WTC11 (cell line): ENCODE measurements around the gene AHRR. TPM values are rescaled to one million over a fixed set of nuclear protein-coding genes. Genes with fewer than 3 reads are reported as not detected.

Experiments
- ATAC-seq: fragments of 200-7000 bp; cut with Tn5 transposase; 2 replicates; pipeline ENCODE4 v1.10.0; 2021; ENCODE audit warnings: mild to moderate bottlenecking, moderate library complexity
- CTCF ChIA-PET: fragments of 300-600 bp; sonication (Branson Sonifier 250); formaldehyde crosslinking; loops from one replicate; lab custom pipeline; 2021; ENCODE audit warnings: antibody characterized with exemption; lab: Charles Lee
- POLR2A ChIA-PET: fragments of 350-600 bp; sonication (Branson Sonifier 250); formaldehyde crosslinking; loops from one replicate; lab custom pipeline; 2021; ENCODE audit warnings: antibody characterized with exemption; lab: Charles Lee
- DNase-seq: peaks from one replicate; pipeline ENCODE4 v3.0.0; 2021; ENCODE audit warnings: low spot score
- H3K27ac Mint-ChIP-seq: 2 replicates; pipeline ENCODE4 v1.8.0; 2021; ENCODE audit warnings: mixed read lengths
- H3K27me3 Mint-ChIP-seq: 2 replicates; pipeline ENCODE4 v1.8.0; 2021; ENCODE audit warnings: low read depth, mild to moderate bottlenecking, moderate library complexity, mixed read lengths
- H3K36me3 Mint-ChIP-seq: 2 replicates; pipeline ENCODE4 v1.8.0; 2021; ENCODE audit warnings: mixed read lengths
- H3K4me1 Mint-ChIP-seq: 2 replicates; pipeline ENCODE4 v1.8.0; 2022; ENCODE audit warnings: mixed read lengths
- H3K4me3 Mint-ChIP-seq: 2 replicates; pipeline ENCODE4 v1.8.0; 2021; ENCODE audit warnings: mild to moderate bottlenecking, moderate library complexity, mixed read lengths
- H3K9me3 Mint-ChIP-seq: 2 replicates; pipeline ENCODE4 v1.8.0; 2021; ENCODE audit warnings: mixed read lengths
- CREB1 ChIP-seq: sonication (generic); formaldehyde crosslinking; IDR thresholded peaks from 2 replicates; pipeline ENCODE4 v1.8.0; 2023; ENCODE audit warnings: mild to moderate bottlenecking, missing genetic modification reagents
- ELF4 ChIP-seq: sonication (generic); formaldehyde crosslinking; IDR thresholded peaks from 2 replicates; pipeline ENCODE4 v1.8.1; 2022; ENCODE audit warnings: low read depth, mild to moderate bottlenecking, moderate library complexity, missing genetic modification reagents
- EMX1 ChIP-seq: fragments of 250-450 bp; sonication (Bioruptor Pico); IDR thresholded peaks from 2 replicates; pipeline ENCODE4 v1.8.0; 2021; ENCODE audit warnings: mild to moderate bottlenecking
- FOXP1 ChIP-seq: sonication (generic); formaldehyde crosslinking; IDR thresholded peaks from 2 replicates; pipeline ENCODE4 v1.8.0; 2022; ENCODE audit warnings: missing genetic modification reagents, mild to moderate bottlenecking, moderate library complexity, borderline replicate concordance
- HMGA2 ChIP-seq: fragments of 250-450 bp; sonication (Bioruptor Pico); IDR thresholded peaks from 2 replicates; pipeline ENCODE4 v1.4.0; 2021; ENCODE audit warnings: mild to moderate bottlenecking, moderate library complexity
- NFATC4 ChIP-seq: fragments of 250-450 bp; sonication (Bioruptor Pico); IDR thresholded peaks from 2 replicates; pipeline ENCODE4 v1.9.0; 2021; ENCODE audit warnings: mild to moderate bottlenecking
- NFE2L1 ChIP-seq: sonication (generic); formaldehyde crosslinking; IDR thresholded peaks from 2 replicates; pipeline ENCODE4 v1.8.1; 2023; ENCODE audit warnings: missing genetic modification reagents
- SMAD3 ChIP-seq: sonication (generic); formaldehyde crosslinking; IDR thresholded peaks from 2 replicates; pipeline ENCODE4 v1.8.0; 2022; ENCODE audit warnings: missing genetic modification reagents, mild to moderate bottlenecking, borderline replicate concordance
- TEAD4 ChIP-seq: sonication (generic); formaldehyde crosslinking; IDR thresholded peaks from 2 replicates; pipeline ENCODE4 v1.8.0; 2022; ENCODE audit warnings: mild to moderate bottlenecking, missing genetic modification reagents
- ZNF121 ChIP-seq: sonication (generic); formaldehyde crosslinking; IDR thresholded peaks from 2 replicates; pipeline ENCODE4 v1.8.0; 2023; ENCODE audit warnings: missing genetic modification reagents
- ZNF219 ChIP-seq: sonication (generic); formaldehyde crosslinking; IDR thresholded peaks from 2 replicates; pipeline ENCODE4 v1.8.0; 2023; ENCODE audit warnings: missing genetic modification reagents, mild to moderate bottlenecking, borderline replicate concordance
- ZNF396 ChIP-seq: fragments of 250-450 bp; sonication (Bioruptor Pico); IDR thresholded peaks from 2 replicates; pipeline ENCODE4 v1.8.0; 2021; ENCODE audit warnings: mild to moderate bottlenecking, moderate library complexity, borderline replicate concordance
- total RNA-seq: library from RNA; stranded (reverse); gene quantifications from 3 replicates; pipeline ENCODE4 v1.2.3, GENCODE V29; 2021
- TF ChIP-seq, protein P1 (sequence below): sonication (generic); formaldehyde crosslinking; IDR thresholded peaks from 2 replicates; pipeline ENCODE4 v1.8.0; 2023; ENCODE audit warnings: missing genetic modification reagents
- TF ChIP-seq, protein P2 (sequence below): sonication (generic); formaldehyde crosslinking; conservative IDR thresholded peaks from 2 replicates; pipeline ENCODE4 v1.8.1; 2022; ENCODE audit warnings: mild to moderate bottlenecking, missing genetic modification reagents
- TF ChIP-seq, protein P3 (sequence below): sonication (generic); formaldehyde crosslinking; IDR thresholded peaks from 2 replicates; pipeline ENCODE4 v1.8.0; 2022; ENCODE audit warnings: missing genetic modification reagents
- TF ChIP-seq, protein P4 (sequence below): fragments of 250-450 bp; sonication (Bioruptor Pico); IDR thresholded peaks from 2 replicates; pipeline ENCODE4 v1.9.0; 2021; ENCODE audit warnings: moderate library complexity, mild to moderate bottlenecking, inconsistent platforms, borderline replicate concordance
- TF ChIP-seq, protein P5 (sequence below): fragments of 250-450 bp; sonication (Bioruptor Pico); IDR thresholded peaks from 2 replicates; pipeline ENCODE4 v1.9.0; 2021; ENCODE audit warnings: mild to moderate bottlenecking, borderline replicate concordance
- TF ChIP-seq, protein P6 (sequence below): sonication (generic); formaldehyde crosslinking; IDR thresholded peaks from 2 replicates; pipeline ENCODE4 v1.8.0; 2023; ENCODE audit warnings: mild to moderate bottlenecking, missing genetic modification reagents

Gene AHRR
- total RNA-seq, 1 experiment from 2014 or later = 4.5 TPM

DNA sequence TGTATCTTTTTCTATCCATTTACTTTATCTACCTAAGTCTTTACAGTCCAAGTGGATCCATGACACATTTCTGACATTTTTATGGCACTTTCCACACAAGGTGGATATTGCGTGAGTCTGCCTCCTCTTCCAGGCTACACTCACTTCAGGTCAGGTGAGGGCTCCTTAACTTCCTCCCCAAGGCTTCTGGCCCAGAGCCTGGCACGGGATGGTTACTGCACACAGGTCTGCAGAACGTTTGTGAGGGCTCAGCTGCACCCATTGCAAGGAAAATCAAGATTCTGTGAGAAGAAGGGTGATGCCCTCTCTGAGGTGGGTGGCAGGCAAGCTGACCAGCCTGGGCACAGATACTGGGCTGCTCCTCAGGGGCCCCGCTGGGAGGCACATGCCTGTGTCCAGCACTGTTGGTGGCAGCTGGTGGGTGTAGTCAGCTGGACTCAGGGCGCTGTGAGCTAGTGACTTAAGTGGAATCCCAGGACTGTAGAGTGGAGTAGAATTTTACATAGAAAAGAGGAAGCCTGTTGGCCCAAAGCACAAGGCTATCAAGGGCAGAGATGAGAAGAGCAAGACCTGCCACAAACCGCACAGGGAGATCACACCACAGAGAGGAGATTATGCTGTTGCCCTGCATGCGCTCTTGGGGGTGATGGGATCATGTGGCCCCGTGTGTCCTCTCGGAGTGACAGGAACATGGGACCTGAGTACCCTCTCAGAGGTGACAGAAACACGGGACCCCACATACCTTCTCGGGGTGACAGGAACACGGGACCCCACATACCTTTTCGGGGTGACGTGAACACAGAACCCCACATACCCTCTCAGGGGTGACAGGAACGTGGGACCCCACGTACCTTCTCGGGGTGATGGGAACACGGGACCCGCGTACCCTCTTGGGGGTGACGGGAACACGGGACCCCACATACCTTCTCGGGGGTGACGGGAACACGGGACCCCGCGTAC lies 21.3 kb downstream of the AHRR start:
- peaks cover 16% of the 10 kb centered on the region for H3K4me1 Mint-ChIP-seq
- ChIA-PET CTCF (interaction anchor here (1.2 to 1.4 kb wide), 2 partner anchors 21 to 72 kb away, joined by 3 to 9 read pairs; partner anchors contain the start of gene AHRR), POLR2A (no interaction called here)
- H3K9me3 Mint-ChIP-seq = no peaks in the 10 kb centered on the region
- H3K4me3 Mint-ChIP-seq = peak overlapping the region; percentile 47
- ATAC-seq = no peak
- H3K36me3 Mint-ChIP-seq = no peaks in the 10 kb centered on the region
- 0 out of 2 replicates have a peak, but pooled peaks have one; percentile 4 for TF ChIP-seq FOXP1 (CRISPR knock-in tag)
- TF ChIP-seq, protein P1, sequence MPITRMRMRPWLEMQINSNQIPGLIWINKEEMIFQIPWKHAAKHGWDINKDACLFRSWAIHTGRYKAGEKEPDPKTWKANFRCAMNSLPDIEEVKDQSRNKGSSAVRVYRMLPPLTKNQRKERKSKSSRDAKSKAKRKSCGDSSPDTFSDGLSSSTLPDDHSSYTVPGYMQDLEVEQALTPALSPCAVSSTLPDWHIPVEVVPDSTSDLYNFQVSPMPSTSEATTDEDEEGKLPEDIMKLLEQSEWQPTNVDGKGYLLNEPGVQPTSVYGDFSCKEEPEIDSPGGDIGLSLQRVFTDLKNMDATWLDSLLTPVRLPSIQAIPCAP (CRISPR knock-in tag) = 0 out of 2 replicates have a peak, but pooled peaks have one; percentile 44
- TF ChIP-seq, protein P2, sequence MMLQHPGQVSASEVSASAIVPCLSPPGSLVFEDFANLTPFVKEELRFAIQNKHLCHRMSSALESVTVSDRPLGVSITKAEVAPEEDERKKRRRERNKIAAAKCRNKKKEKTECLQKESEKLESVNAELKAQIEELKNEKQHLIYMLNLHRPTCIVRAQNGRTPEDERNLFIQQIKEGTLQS (CRISPR knock-in tag) = no peak
- no peak for TF ChIP-seq SMAD3 (CRISPR knock-in tag)
- TF ChIP-seq, protein P3, sequence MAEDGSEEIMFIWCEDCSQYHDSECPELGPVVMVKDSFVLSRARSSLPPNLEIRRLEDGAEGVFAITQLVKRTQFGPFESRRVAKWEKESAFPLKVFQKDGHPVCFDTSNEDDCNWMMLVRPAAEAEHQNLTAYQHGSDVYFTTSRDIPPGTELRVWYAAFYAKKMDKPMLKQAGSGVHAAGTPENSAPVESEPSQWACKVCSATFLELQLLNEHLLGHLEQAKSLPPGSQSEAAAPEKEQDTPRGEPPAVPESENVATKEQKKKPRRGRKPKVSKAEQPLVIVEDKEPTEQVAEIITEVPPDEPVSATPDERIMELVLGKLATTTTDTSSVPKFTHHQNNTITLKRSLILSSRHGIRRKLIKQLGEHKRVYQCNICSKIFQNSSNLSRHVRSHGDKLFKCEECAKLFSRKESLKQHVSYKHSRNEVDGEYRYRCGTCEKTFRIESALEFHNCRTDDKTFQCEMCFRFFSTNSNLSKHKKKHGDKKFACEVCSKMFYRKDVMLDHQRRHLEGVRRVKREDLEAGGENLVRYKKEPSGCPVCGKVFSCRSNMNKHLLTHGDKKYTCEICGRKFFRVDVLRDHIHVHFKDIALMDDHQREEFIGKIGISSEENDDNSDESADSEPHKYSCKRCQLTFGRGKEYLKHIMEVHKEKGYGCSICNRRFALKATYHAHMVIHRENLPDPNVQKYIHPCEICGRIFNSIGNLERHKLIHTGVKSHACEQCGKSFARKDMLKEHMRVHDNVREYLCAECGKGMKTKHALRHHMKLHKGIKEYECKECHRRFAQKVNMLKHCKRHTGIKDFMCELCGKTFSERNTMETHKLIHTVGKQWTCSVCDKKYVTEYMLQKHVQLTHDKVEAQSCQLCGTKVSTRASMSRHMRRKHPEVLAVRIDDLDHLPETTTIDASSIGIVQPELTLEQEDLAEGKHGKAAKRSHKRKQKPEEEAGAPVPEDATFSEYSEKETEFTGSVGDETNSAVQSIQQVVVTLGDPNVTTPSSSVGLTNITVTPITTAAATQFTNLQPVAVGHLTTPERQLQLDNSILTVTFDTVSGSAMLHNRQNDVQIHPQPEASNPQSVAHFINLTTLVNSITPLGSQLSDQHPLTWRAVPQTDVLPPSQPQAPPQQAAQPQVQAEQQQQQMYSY = 0 out of 2 replicates have a peak, but pooled peaks have one; percentile 9
- no peak overlapping the region for H3K27ac Mint-ChIP-seq
- DNase-seq = no peak
- peaks cover 20% of the 10 kb centered on the region for H3K27me3 Mint-ChIP-seq

DNA sequence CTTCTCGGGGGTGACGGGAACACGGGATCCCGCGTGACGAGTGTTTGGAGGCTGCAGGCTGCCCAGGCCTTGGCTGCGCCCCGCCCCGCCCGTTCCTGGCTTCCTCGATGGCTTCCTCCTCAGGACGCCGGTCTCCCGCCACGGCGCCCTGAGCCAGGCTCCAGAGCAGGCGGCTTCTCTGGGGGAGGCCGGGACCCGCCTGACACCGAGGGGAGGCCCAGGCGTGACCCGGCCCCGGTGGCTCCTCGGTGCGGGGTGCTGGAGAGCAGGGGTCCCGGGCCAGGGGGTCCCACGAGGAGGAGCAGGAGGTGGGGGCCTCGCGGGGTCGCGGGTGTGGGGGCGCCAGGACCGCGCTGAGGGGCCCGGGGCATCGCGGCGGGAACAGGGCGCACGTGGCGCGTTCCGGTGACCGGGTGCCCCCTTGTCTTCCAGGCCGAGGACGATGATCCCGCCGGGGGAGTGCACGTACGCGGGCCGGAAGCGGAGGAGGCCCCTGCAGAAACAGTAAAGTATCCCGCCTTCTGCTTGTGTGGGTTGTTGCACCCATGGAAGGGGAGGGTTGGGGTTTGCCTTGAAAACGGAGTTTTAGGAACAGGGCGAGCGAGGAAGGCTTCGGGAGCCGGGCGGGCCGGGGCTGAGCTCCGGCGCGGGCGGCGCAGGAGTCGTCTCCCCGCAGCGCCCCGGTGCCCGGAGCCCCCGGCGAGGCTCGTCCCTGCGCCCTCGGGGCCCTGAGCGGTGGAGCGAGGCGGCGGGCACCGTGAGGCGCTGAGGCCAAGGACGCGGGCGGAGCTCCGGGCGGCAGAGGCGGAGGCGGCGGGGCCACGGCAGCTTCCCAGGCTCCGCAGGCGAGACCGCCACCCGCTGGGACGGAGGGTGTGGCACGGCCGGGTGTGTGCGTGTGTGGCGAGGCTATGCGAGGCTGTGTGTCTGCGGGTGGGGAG lies 22.2 kb downstream of the AHRR start:
- H3K27me3 Mint-ChIP-seq = peaks cover 20% of the 10 kb centered on the region
- no peaks in the 10 kb centered on the region for H3K9me3 Mint-ChIP-seq
- ChIA-PET POLR2A (interaction anchor here (0.6 to 0.8 kb wide), 2 partner anchors 70 to 73 kb away, joined by 4 to 6 read pairs; no protein-coding TSS in a partner anchor), CTCF (interaction anchor here (0.8 to 1.4 kb wide), 9 partner anchors 9 to 185 kb away, joined by 3 to 8 read pairs (median 4); partner anchors contain the start of gene AHRR)
- peaks cover 13% of the 10 kb centered on the region for H3K4me1 Mint-ChIP-seq
- peak; percentile 77 for DNase-seq
- peak; percentile 59 for ATAC-seq
- H3K4me3 Mint-ChIP-seq = peak overlapping the region; percentile 71
- H3K27ac Mint-ChIP-seq = no peak overlapping the region
- no peaks in the 10 kb centered on the region for H3K36me3 Mint-ChIP-seq
- no peak for TF ChIP-seq TEAD4
- TF ChIP-seq, protein P4, sequence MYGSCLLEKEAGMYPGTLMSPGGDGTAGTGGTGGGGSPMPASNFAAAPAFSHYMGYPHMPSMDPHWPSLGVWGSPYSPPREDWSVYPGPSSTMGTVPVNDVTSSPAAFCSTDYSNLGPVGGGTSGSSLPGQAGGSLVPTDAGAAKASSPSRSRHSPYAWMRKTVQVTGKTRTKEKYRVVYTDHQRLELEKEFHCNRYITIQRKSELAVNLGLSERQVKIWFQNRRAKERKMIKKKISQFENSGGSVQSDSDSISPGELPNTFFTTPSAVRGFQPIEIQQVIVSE = no peak
- TF ChIP-seq NFATC4 (CRISPR knock-in tag) = no peak
- TF ChIP-seq, protein P5, sequence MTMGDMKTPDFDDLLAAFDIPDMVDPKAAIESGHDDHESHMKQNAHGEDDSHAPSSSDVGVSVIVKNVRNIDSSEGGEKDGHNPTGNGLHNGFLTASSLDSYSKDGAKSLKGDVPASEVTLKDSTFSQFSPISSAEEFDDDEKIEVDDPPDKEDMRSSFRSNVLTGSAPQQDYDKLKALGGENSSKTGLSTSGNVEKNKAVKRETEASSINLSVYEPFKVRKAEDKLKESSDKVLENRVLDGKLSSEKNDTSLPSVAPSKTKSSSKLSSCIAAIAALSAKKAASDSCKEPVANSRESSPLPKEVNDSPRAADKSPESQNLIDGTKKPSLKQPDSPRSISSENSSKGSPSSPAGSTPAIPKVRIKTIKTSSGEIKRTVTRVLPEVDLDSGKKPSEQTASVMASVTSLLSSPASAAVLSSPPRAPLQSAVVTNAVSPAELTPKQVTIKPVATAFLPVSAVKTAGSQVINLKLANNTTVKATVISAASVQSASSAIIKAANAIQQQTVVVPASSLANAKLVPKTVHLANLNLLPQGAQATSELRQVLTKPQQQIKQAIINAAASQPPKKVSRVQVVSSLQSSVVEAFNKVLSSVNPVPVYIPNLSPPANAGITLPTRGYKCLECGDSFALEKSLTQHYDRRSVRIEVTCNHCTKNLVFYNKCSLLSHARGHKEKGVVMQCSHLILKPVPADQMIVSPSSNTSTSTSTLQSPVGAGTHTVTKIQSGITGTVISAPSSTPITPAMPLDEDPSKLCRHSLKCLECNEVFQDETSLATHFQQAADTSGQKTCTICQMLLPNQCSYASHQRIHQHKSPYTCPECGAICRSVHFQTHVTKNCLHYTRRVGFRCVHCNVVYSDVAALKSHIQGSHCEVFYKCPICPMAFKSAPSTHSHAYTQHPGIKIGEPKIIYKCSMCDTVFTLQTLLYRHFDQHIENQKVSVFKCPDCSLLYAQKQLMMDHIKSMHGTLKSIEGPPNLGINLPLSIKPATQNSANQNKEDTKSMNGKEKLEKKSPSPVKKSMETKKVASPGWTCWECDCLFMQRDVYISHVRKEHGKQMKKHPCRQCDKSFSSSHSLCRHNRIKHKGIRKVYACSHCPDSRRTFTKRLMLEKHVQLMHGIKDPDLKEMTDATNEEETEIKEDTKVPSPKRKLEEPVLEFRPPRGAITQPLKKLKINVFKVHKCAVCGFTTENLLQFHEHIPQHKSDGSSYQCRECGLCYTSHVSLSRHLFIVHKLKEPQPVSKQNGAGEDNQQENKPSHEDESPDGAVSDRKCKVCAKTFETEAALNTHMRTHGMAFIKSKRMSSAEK = no peak
- peak; percentile 48; the same call in 1 of the 2 replicates for TF ChIP-seq NFE2L1 (CRISPR knock-in tag)
- TF ChIP-seq ELF4 (CRISPR knock-in tag) = no peak
- no peak for TF ChIP-seq ZNF396 (CRISPR knock-in tag)
- TF ChIP-seq ZNF121 (CRISPR knock-in tag) = no peak
- no peak for TF ChIP-seq EMX1 (CRISPR knock-in tag)
- TF ChIP-seq ZNF219 = no peak
- no peak for TF ChIP-seq HMGA2 (CRISPR knock-in tag)
- TF ChIP-seq, protein P6, sequence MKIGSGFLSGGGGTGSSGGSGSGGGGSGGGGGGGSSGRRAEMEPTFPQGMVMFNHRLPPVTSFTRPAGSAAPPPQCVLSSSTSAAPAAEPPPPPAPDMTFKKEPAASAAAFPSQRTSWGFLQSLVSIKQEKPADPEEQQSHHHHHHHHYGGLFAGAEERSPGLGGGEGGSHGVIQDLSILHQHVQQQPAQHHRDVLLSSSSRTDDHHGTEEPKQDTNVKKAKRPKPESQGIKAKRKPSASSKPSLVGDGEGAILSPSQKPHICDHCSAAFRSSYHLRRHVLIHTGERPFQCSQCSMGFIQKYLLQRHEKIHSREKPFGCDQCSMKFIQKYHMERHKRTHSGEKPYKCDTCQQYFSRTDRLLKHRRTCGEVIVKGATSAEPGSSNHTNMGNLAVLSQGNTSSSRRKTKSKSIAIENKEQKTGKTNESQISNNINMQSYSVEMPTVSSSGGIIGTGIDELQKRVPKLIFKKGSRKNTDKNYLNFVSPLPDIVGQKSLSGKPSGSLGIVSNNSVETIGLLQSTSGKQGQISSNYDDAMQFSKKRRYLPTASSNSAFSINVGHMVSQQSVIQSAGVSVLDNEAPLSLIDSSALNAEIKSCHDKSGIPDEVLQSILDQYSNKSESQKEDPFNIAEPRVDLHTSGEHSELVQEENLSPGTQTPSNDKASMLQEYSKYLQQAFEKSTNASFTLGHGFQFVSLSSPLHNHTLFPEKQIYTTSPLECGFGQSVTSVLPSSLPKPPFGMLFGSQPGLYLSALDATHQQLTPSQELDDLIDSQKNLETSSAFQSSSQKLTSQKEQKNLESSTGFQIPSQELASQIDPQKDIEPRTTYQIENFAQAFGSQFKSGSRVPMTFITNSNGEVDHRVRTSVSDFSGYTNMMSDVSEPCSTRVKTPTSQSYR (CRISPR knock-in tag) = no peak
- TF ChIP-seq CREB1 (CRISPR knock-in tag) = no peak
